Spinal cord (tissue), 10 donors: ENCODE data around the gene NEBL. TPM values are rescaled to one million over a fixed set of nuclear protein-coding genes. Genes with fewer than 3 reads are reported as not detected.

ENCODE experiments used
- DNase-seq, 6 donors: peaks; one replicate each; pipeline versions ENCODE4 v3.0.0 to v3.0.0-alpha.2; 2013 to 2015; ENCODE audit warnings: low spot score in 6 of 6, low read depth in 4 of 6
- H3K27ac ChIP-seq: one replicate; pipeline ENCODE4 v1.5.1; 2013; ENCODE audit warnings: low read depth, low read length, control low read depth
- H3K27me3 ChIP-seq: one replicate; pipeline ENCODE4 v1.6.1; 2013; ENCODE audit warnings: low read length; ENCODE audit not compliant: control insufficient read depth, insufficient read depth
- H3K36me3 ChIP-seq: one replicate; pipeline ENCODE4 v1.6.1; 2013; ENCODE audit warnings: low read length; ENCODE audit not compliant: control insufficient read depth, insufficient read depth
- H3K4me1 ChIP-seq: one replicate; pipeline ENCODE4 v1.6.1; 2013; ENCODE audit warnings: low read length; ENCODE audit not compliant: control insufficient read depth, insufficient read depth
- H3K4me3 ChIP-seq: one replicate; pipeline ENCODE4 v1.5.1; 2013; ENCODE audit warnings: low read depth, low read length, control low read depth
- H3K9me3 ChIP-seq: one replicate; pipeline ENCODE4 v1.6.1; 2013; ENCODE audit warnings: low read length; ENCODE audit not compliant: control insufficient read depth, insufficient read depth
- WGBS: methylation state at CpG from one replicate; pipeline ENCODE4 v1.1.5; 2013; ENCODE audit warnings: missing lambda C conversion rate; ENCODE audit not compliant: insufficient coverage; 5-methylcytosine and 5-hydroxymethylcytosine counted together
- polyA plus RNA-seq, 2 donors: library from polyadenylated mRNA; unstranded; fragments of 120-200 nt; gene quantifications; one replicate each; pipeline ENCODE4 v1.2.1, GENCODE V29; 2013; ENCODE audit not compliant: insufficient read length in 2 of 2
- total RNA-seq, 2 donors: library from RNA; depleted of rRNA in 1 of 2; stranded (reverse); fragments of 120-200 nt in 1 of 2; fragments of >200 nt in 1 of 2; gene quantifications; one replicate each; pipeline versions ENCODE4 v1.2.3 to v1.2.4, GENCODE V29; 2013 to 2014
- donor health status: healthy.

The NEBL gene
- total and polyA plus RNA-seq, 4 donors, result 28.8 to 157 (median 66.6) TPM

DNA sequence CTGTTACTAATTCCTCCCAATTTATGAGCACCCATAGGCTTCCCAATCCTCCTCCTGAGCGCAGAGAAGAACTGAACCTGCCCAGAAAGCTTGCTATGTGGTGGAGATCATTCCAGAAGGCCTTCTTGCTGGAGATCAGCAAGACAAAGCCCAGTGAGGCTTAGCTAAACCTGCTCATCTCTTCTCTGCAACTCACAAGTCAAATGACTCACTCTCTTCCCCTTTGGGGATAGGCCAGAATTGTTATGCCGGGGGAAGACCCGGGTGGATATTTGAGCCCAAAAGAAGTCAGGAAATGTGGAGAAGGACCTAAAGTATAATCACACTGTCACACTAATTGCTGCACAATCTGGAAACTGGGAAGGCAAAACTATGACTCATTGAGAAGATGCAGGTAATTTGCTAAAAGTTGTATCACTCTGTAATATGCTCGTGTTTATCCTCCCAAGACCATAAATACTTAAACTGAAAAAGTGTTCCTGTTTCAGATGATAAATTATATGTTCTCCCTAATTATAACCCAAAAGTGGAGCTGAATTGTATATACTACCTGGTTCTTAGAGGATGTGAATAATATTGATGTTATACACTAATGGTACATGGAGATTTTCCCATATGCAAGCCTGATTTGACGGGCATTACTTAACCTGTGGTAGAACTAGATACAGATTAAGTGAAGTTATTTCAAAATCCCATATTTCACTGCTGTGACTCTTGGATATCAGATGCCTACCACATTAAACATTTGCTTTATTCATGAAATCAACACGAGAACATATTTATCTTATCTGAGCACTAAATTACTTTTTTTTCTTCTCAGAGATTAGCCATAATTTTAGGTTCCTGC is 6.4 kb downstream of the NEBL start:
- Histone ChIP-seq H3K9me3 (no peaks in the 10 kb centered on the region), H3K36me3 (no peaks in the 10 kb centered on the region), H3K4me3 (no peak overlapping the region), H3K27me3 (no peaks in the 10 kb centered on the region), H3K4me1 (no peaks in the 10 kb centered on the region), H3K27ac (no peak overlapping the region)
- DNase-seq, result no peak
- WGBS, result 75% methylated on average over 1 of the region's 6 CpGs

- Histone ChIP-seq H3K4me1 (no peaks in the 10 kb centered on the region), H3K27ac (no peak overlapping the region), H3K27me3 (no peaks in the 10 kb centered on the region), H3K36me3 (no peaks in the 10 kb centered on the region), H3K4me3 (no peak overlapping the region), H3K9me3 (no peaks in the 10 kb centered on the region)
- DNase-seq, result peak in 1 of 6 donors; percentile 14
- WGBS, result 35% methylated on average over 5 of the region's 6 CpGs
Observed at GRCh38 chr10:20890009-20890408, 7.1 kb downstream of the NEBL start.

DNA sequence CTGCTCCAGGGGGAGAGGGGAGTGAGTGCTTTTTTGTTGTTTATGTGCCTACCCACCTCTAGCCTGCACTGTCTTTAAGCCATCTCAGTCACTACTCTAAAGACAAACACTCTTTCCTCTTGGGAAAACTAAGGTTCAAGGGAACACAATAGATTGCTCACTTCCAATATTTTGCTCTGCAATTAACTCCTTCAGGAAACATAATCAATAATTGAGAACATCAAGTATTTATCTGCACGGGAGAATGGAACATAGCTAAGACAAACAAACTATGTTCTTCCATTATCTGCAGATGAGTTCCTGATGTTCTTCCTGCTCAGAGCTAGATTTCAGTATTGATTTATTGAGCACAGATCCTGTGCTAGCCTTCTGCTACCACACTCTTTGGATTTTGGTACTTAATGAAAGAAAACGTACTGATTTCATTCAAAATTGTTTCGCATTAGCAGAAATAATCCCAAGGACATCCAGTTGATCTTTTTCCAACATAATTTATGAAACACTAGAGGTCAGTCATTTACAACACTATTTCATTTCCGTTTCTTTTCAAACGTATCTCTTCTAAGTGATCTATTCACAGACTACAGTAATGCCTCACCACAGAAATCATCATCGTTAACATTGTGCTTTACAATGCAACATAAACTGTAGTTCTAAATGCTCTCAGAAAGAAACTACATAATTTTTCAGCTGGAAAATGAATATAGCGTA is 8.3 kb downstream of the NEBL start:
- peak in 2 of 6 donors; percentile 9 to 58 for DNase-seq
- H3K36me3 ChIP-seq, result no peaks in the 10 kb centered on the region
- H3K9me3 ChIP-seq, result no peaks in the 10 kb centered on the region
- 54% methylated on average over 4 of the region's 7 CpGs for WGBS
- H3K27ac ChIP-seq, result no peak overlapping the region
- H3K4me1 ChIP-seq, result no peaks in the 10 kb centered on the region
- no peak overlapping the region for H3K4me3 ChIP-seq
- no peaks in the 10 kb centered on the region for H3K27me3 ChIP-seq

- peak in 1 of 6 donors; percentile 3 for DNase-seq
- H3K4me1 ChIP-seq, result no peaks in the 10 kb centered on the region
- H3K9me3 ChIP-seq, result no peaks in the 10 kb centered on the region
- H3K36me3 ChIP-seq, result no peaks in the 10 kb centered on the region
- 67% methylated on average over 1 of the region's 7 CpGs for WGBS
- H3K4me3 ChIP-seq, result no peak overlapping the region
- no peaks in the 10 kb centered on the region for H3K27me3 ChIP-seq
- no peak overlapping the region for H3K27ac ChIP-seq
Observed at GRCh38 chr10:20887706-20888555, 9.2 kb downstream of the NEBL start.

DNA sequence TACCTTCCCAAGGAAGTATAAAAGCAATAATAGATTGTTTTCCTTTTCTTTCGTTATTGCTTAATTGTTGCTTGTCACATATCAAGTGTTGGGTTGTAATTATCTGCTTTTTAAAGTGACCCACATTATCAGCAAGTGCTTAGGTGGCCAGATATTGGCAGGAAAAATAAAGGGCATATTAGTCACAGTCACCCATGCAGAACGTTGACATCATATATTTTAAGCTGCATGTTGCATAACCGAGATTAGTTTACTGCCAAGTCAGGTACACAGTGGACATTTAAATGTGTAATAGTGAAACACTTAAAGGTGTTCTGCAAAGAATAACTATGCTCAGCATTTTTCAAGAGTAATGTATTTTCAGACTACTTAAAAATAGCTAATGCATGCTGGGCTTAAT is 11.4 kb downstream of the NEBL start:
- Histone ChIP-seq H3K36me3 (no peaks in the 10 kb centered on the region), H3K4me1 (no peaks in the 10 kb centered on the region), H3K27ac (no peak overlapping the region), H3K4me3 (no peak overlapping the region), H3K9me3 (no peaks in the 10 kb centered on the region), H3K27me3 (no peaks in the 10 kb centered on the region)
- peak in 1 of 6 donors; percentile 42 for DNase-seq
- 42% methylated on average over 2 of the region's 3 CpGs for WGBS

DNA sequence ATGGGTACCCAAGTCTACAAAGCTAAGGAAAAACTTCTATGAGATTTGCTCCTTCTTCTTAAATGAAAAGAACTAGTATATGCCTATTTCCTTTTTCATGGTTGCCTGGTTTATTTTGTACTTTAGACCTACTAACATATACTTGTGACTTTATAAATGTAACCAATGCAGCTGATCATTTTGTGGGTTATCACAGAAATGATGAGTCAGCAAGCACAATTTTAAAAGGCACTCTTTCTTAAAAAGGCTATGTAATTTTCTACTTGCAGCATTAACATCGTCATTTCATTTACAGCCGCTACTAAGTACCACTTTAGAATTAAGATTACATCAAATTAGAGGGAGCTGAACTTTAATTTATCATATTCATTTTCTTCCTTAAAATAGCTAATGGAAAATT is 13.6 kb downstream of the NEBL start:
- no peaks in the 10 kb centered on the region for H3K4me1 ChIP-seq
- WGBS, result no CpG with 5 or more reads among the region's 2 CpGs
- H3K36me3 ChIP-seq, result no peaks in the 10 kb centered on the region
- H3K4me3 ChIP-seq, result no peak overlapping the region
- DNase-seq, result no peak
- H3K9me3 ChIP-seq, result no peaks in the 10 kb centered on the region
- H3K27me3 ChIP-seq, result no peaks in the 10 kb centered on the region
- no peak overlapping the region for H3K27ac ChIP-seq

DNA sequence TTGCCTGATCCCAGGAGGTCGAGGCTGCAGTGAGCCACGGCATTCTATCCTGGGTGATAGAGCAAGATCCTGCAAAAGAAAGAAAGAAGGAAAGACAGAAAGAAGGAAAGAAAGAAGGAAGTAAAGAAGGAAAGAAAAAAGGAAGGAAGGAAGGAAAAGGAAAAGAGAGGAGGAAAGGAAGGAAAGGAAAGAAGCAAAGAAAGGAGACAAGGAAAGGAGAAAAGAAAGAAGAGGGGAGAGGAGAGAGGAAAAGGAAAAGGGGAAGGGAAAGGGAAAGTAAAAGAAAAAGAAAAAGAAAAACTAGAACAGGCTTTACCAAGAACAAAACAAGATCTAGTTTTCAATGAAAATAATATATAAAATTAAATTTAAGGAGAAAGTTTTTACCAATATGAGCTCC is 15.0 kb downstream of the NEBL start:
- no peak overlapping the region for H3K4me3 ChIP-seq
- 69% methylated on average over 2 of the region's 2 CpGs for WGBS
- no peaks in the 10 kb centered on the region for H3K4me1 ChIP-seq
- no peaks in the 10 kb centered on the region for H3K9me3 ChIP-seq
- H3K36me3 ChIP-seq, result no peaks in the 10 kb centered on the region
- no peaks in the 10 kb centered on the region for H3K27me3 ChIP-seq
- no peak overlapping the region for H3K27ac ChIP-seq
- DNase-seq, result no peak

- H3K4me1 ChIP-seq, result no peaks in the 10 kb centered on the region
- DNase-seq, result no peak
- no peaks in the 10 kb centered on the region for H3K36me3 ChIP-seq
- H3K4me3 ChIP-seq, result no peak overlapping the region
- no peak overlapping the region for H3K27ac ChIP-seq
- no peaks in the 10 kb centered on the region for H3K27me3 ChIP-seq
- WGBS, result no CpG with 5 or more reads among the region's 2 CpGs
- H3K9me3 ChIP-seq, result no peaks in the 10 kb centered on the region
Observed at GRCh38 chr10:20879136-20879535, 18.0 kb downstream of the NEBL start.
